K562 (cell line): ENCODE results near the gene GALNT9. TPM values are rescaled to one million over a fixed set of nuclear protein-coding genes. Genes with fewer than 3 reads are reported as not detected.
"Not testable (repeated sequence)": the region's sequence is repeated elsewhere in the genome, so short reads cannot be mapped to it uniquely, and the experiment has no call there.

Source experiments
- ATAC-seq: fragments of 200-7000 bp; cut with Tn5 transposase; 3 replicates; pipeline ENCODE4 v1.9.1; 2020; ENCODE audit warnings: moderate library complexity
- BruUV-seq: library from RNA; stranded (reverse); fragments of 400-500 nt; replicated peaks from 2 replicates; lab custom pipeline; 2021; lab: Mats Ljungman, UMichigan
- CTCF ChIA-PET: fragments of 300-600 bp; formaldehyde crosslinking; extraction: SDS; loops from one replicate; lab custom pipeline; 2021; ENCODE audit warnings: low intra/inter-chr PET ratio; lab: Yijun Ruan, JAX
- POLR2A ChIA-PET: fragments of 300-600, 350-650 bp; sonication (Branson Sonifier 250); formaldehyde crosslinking; extraction: SDS; loops from one replicate; lab custom pipeline; 2021; ENCODE audit warnings: antibody characterized with exemption, inconsistent platforms; lab: Yijun Ruan, JAX
- DNase-seq, 4 experiments: peaks; one replicate each; pipeline versions ENCODE4 v3.0.0 to v3.0.0-alpha.2; 2011 to 2018; ENCODE audit warnings: low spot score in 3 of 4, mixed read lengths in 3 of 4; ENCODE audit errors: extremely low read depth in 1 of 4
- FAIRE-seq: peaks from 2 replicates; lab custom pipeline; 2011; peaks lifted over from hg19 to GRCh38; lab: Jason Lieb, UNC
- H2AFZ ChIP-seq: 2 replicates; pipeline ENCODE4 v1.6.0; 2011; ENCODE audit warnings: low read depth, low read length, control low read depth, inconsistent platforms
- H3K27ac ChIP-seq: fragments of 200-600 bp; 3 replicates; pipeline ENCODE4 v1.8.0; 2011; ENCODE audit warnings: low read depth, mild to moderate bottlenecking, control low read depth, inconsistent platforms, low read length, moderate library complexity, mixed read lengths; ENCODE audit errors: extremely low read depth
- H3K27me3 ChIP-seq, 2 experiments: fragments of 300-600 bp in 1 of 2; 2 replicates in 1 of 2; 3 replicates in 1 of 2; pipeline versions ENCODE4 v1.6.0 to v1.8.0; 2011; ENCODE audit warnings: inconsistent platforms in 2 of 2, low read length in 2 of 2, mild to moderate bottlenecking in 1 of 2, mixed read lengths in 1 of 2, moderate library complexity in 1 of 2; ENCODE audit not compliant: control insufficient read depth in 2 of 2, insufficient read depth in 2 of 2
- H3K36me3 ChIP-seq: fragments of 300-600 bp; 3 replicates; pipeline ENCODE4 v1.8.0; 2011; ENCODE audit warnings: mild to moderate bottlenecking, low read length, inconsistent platforms; ENCODE audit not compliant: control insufficient read depth, insufficient read depth
- H3K4me1 ChIP-seq, 2 experiments: fragments of 200-600 bp in 1 of 2; replicated peaks in 1 of 2; 2 replicates in 1 of 2; 3 replicates in 1 of 2; pipeline versions ENCODE4 v1.5.1 to v1.8.0; 2011; ENCODE audit warnings: inconsistent platforms in 2 of 2, low read length in 2 of 2, mild to moderate bottlenecking in 1 of 2, mixed read lengths in 1 of 2, moderate library complexity in 1 of 2; ENCODE audit not compliant: control insufficient read depth in 2 of 2, insufficient read depth in 2 of 2
- H3K4me2 ChIP-seq: 2 replicates; pipeline ENCODE4 v1.6.1; 2011; ENCODE audit warnings: low read length, control low read depth, inconsistent platforms, mixed read lengths; ENCODE audit not compliant: insufficient read depth
- H3K4me3 ChIP-seq: fragments of 200-600 bp; sonication (generic), shearing (Covaris generic); 2 replicates; pipeline ENCODE4 v1.5.1; 2016; ENCODE audit warnings: control low read depth, inconsistent platforms
- H3K79me2 ChIP-seq: fragments of 200-600 bp; 3 replicates; pipeline ENCODE4 v1.8.0; 2011; ENCODE audit warnings: low read length, inconsistent platforms; ENCODE audit not compliant: control insufficient read depth, insufficient read depth
- H3K9ac ChIP-seq, 2 experiments: 2 replicates each; pipeline versions ENCODE4 v1.6.0 to v1.6.1; 2011; ENCODE audit warnings: low read depth in 2 of 2, low read length in 2 of 2, control low read depth in 1 of 2, inconsistent platforms in 1 of 2, mild to moderate bottlenecking in 1 of 2, mixed read lengths in 1 of 2; ENCODE audit not compliant: insufficient read depth in 1 of 2
- H3K9me1 ChIP-seq: one replicate; pipeline ENCODE4 v1.6.0; 2011; ENCODE audit warnings: inconsistent platforms, mild to moderate bottlenecking, low read length, moderate library complexity; ENCODE audit not compliant: control insufficient read depth, insufficient read depth
- H3K9me3 ChIP-seq: replicated peaks from 2 replicates; pipeline ENCODE4 v1.5.1; 2011; ENCODE audit warnings: low read depth, low read length, inconsistent platforms; ENCODE audit not compliant: control insufficient read depth, insufficient read depth
- H4K20me1 ChIP-seq: replicated peaks from 2 replicates; pipeline ENCODE4 v1.6.1; 2011; ENCODE audit warnings: low read length, inconsistent platforms, mixed read lengths; ENCODE audit not compliant: control insufficient read depth, insufficient read depth
- ATF3 ChIP-seq, 2 experiments: fragments of 450-650 bp in 1 of 2; sonication (generic) in 1 of 2; formaldehyde crosslinking in 1 of 2; IDR thresholded peaks in 1 of 2; conservative IDR thresholded peaks in 1 of 2; 2 replicates each; pipeline versions ENCODE4 v1.6.1 to v1.8.1; 2016 to 2023; ENCODE audit warnings: mild to moderate bottlenecking in 2 of 2, moderate library complexity in 2 of 2, inconsistent platforms in 1 of 2, missing genetic modification reagents in 1 of 2
- ZBTB11 ChIP-seq, 3 experiments: fragments of 200-800 bp in 1 of 3; fragments of 250-450 bp in 1 of 3; fragments of 450-650 bp in 1 of 3; sonication (Bioruptor Pico) in 1 of 3; sonication (Bioruptor generic) in 1 of 3; formaldehyde crosslinking in 1 of 3; IDR thresholded peaks; 2 replicates each; pipeline versions ENCODE4 v1.6.1 to v1.8.0; 2016 to 2022; ENCODE audit warnings: mild to moderate bottlenecking in 2 of 3, missing genetic modification characterization in 2 of 3, missing compliant biosample characterization in 1 of 3, moderate library complexity in 1 of 3
- WGBS: fragments of 100-300 bp; shearing (Covaris generic); methylation state at CpG from one replicate; pipeline ENCODE4 v1.1.6; 2016; ENCODE audit warnings: low coverage, mixed read lengths; ENCODE audit not compliant: insufficient coverage; ENCODE audit errors: missing lambda C conversion rate; 5-methylcytosine and 5-hydroxymethylcytosine counted together
- in situ Hi-C: fragments of 300-500 bp; cut with MboI; formaldehyde crosslinking; loops from 4 replicates; pipeline ENCODE4 v1.15.0; 2018; ENCODE audit warnings: inconsistent platforms, mixed read lengths
- intact Hi-C: fragments of 100-400 bp; cut with micrococcal nuclease; formaldehyde crosslinking; loops from 2 replicates; pipeline ENCODE4 v1.14.2; 2022
- polyA plus RNA-seq, 8 experiments: library from polyadenylated mRNA; depleted of rRNA in 4 of 8; stranded (reverse) in 5 of 8; unstranded in 3 of 8; fragments of >200 nt; fragmentation: Nextera tagmentation in 2 of 8; fragmentation: Illumina TruSeq in 1 of 8; extraction: Ambion mirVana in 2 of 8; extraction: Trizol in 1 of 8; gene quantifications; 2 replicates each; pipeline versions ENCODE4 v1.2.1 to v1.2.3, GENCODE V29; 2011 to 2014; ENCODE audit warnings: inconsistent platforms in 1 of 8, missing spikeins in 1 of 8
- total RNA-seq, 7 experiments: library from RNA; depleted of rRNA in 6 of 7; stranded (reverse); fragments of >200 nt in 6 of 7; fragmentation: Illumina TruSeq in 2 of 7; extraction: Trizol in 2 of 7; gene quantifications; 2 replicates each; pipeline versions ENCODE4 v1.2.1 to v1.2.3, GENCODE V29; 2011 to 2021; ENCODE audit warnings: low replicate concordance in 1 of 7

Gene GALNT9
- total and polyA plus RNA-seq, 9 of the 15 experiments (the other 6 are each of a cell fraction or from before 2014, with no cell fraction given): not detected

GRCh38 chr12:132295561-132295960 lies 33.8 kb downstream of the GALNT9 start:
- H3K79me2 ChIP-seq, H3K4me1 ChIP-seq, POLR2A ChIA-PET, H3K9me1 ChIP-seq, intact Hi-C loops, in situ Hi-C loops, FAIRE-seq, H2AFZ ChIP-seq, H3K9ac ChIP-seq, ATAC-seq, DNase-seq, H3K36me3 ChIP-seq, H3K4me2 ChIP-seq, BruUV-seq, H3K9me3 ChIP-seq, H3K27ac ChIP-seq, H3K4me3 ChIP-seq, CTCF ChIA-PET, H4K20me1 ChIP-seq: not testable (repeated sequence)
- H3K27me3 ChIP-seq: peaks cover 0 to 34% of the 10 kb centered on the region in 2 experiments; a peak in 2 of 5 replicates
- WGBS: 25% methylated on average over 24 of the region's 24 CpGs

- no peaks in the 10 kb centered on the region for H3K9me1 ChIP-seq
- H3K4me1 ChIP-seq: peaks cover 0 to 6% of the 10 kb centered on the region in 2 experiments; a peak in 1 of 5 replicates
- 3% methylated on average over 10 of the region's 18 CpGs for WGBS
- peaks cover 0 to 34% of the 10 kb centered on the region in 2 experiments; a peak in 2 of 5 replicates for H3K27me3 ChIP-seq
- POLR2A ChIA-PET: no interaction called here
- no peaks in the 10 kb centered on the region; the same call in 1 of the 2 replicates for H3K9me3 ChIP-seq
- no peak overlapping the region for H3K4me3 ChIP-seq
- no peak overlapping the region for H3K27ac ChIP-seq
- ATAC-seq (no peak), FAIRE-seq (no peak), DNase-seq (no peak)
- no peak overlapping the region for H3K9ac ChIP-seq
- no peak overlapping the region for H2AFZ ChIP-seq
- CTCF ChIA-PET: no interaction called here
- H3K36me3 ChIP-seq: no peaks in the 10 kb centered on the region
- in situ Hi-C loops (no loop called here), intact Hi-C loops (no loop called here)
- BruUV-seq: no TSS peak
- H3K79me2 ChIP-seq: no peaks in the 10 kb centered on the region
- TF ChIP-seq ZBTB11 (CRISPR knock-in tag; IDR thresholded peaks at IDR 0.05): no peak
- TF ChIP-seq ATF3 (IDR thresholded peaks at IDR 0.05): peak; percentile 20; the same call in 1 of the 2 replicates
- TF ChIP-seq ATF3 (CRISPR knock-in tag; conservative IDR thresholded peaks at IDR 0.05): no peak
- no peaks in the 10 kb centered on the region for H4K20me1 ChIP-seq
- H3K4me2 ChIP-seq: no peak overlapping the region
Measured at GRCh38 chr12:132295101-132295526, 34.3 kb downstream of the GALNT9 start.
